GM23248 (cell line): Measurements from ENCODE around the gene PTPRB. TPM values are rescaled to one million over a fixed set of nuclear protein-coding genes. Genes with fewer than 3 reads are reported as not detected.

Experiments
- DNase-seq: peaks from one replicate; pipeline ENCODE4 v3.0.0-alpha.2; 2015
- H2AFZ ChIP-seq: fragments of 200-600 bp; sonication (generic); 2 replicates; pipeline ENCODE4 v1.6.1; 2016; ENCODE audit warnings: antibody characterized with exemption
- H3F3A ChIP-seq: fragments of 200-600 bp; sonication (generic); 2 replicates; pipeline ENCODE4 v1.6.1; 2016; ENCODE audit warnings: mild to moderate bottlenecking, antibody characterized with exemption, mixed run types; ENCODE audit not compliant: insufficient read depth
- H3K27ac ChIP-seq: fragments of 200-600 bp; sonication (generic); 2 replicates; pipeline ENCODE4 v1.5.1; 2016; ENCODE audit warnings: mild to moderate bottlenecking
- H3K27me3 ChIP-seq: fragments of 200-600 bp; sonication (generic); replicated peaks from 2 replicates; pipeline ENCODE4 v1.6.1; 2016; ENCODE audit warnings: mild to moderate bottlenecking; ENCODE audit not compliant: insufficient read depth
- H3K36me3 ChIP-seq: fragments of 200-600 bp; sonication (generic); 2 replicates; pipeline ENCODE4 v1.6.1; 2016; ENCODE audit warnings: low read depth, mild to moderate bottlenecking
- H3K4me1 ChIP-seq: fragments of 200-600 bp; sonication (generic); 2 replicates; pipeline ENCODE4 v1.6.1; 2016; ENCODE audit warnings: mild to moderate bottlenecking; ENCODE audit not compliant: insufficient read depth
- H3K4me2 ChIP-seq: fragments of 200-600 bp; sonication (generic); one replicate; pipeline ENCODE4 v1.6.1; 2016; ENCODE audit warnings: mild to moderate bottlenecking; ENCODE audit not compliant: unreplicated experiment
- H3K4me3 ChIP-seq: fragments of 200-600 bp; sonication (generic); 2 replicates; pipeline ENCODE4 v1.5.1; 2016; ENCODE audit warnings: mild to moderate bottlenecking
- H3K79me2 ChIP-seq: fragments of 200-600 bp; sonication (generic); 2 replicates; pipeline ENCODE4 v1.6.1; 2016; ENCODE audit warnings: mild to moderate bottlenecking; ENCODE audit not compliant: insufficient read depth
- H3K9ac ChIP-seq: fragments of 200-600 bp; sonication (generic); 2 replicates; pipeline ENCODE4 v1.6.1; 2016; ENCODE audit warnings: mild to moderate bottlenecking
- H3K9me2 ChIP-seq: fragments of 200-600 bp; sonication (generic); 2 replicates; pipeline ENCODE4 v1.6.1; 2016; ENCODE audit warnings: mixed run types, mild to moderate bottlenecking, moderate library complexity; ENCODE audit not compliant: insufficient read depth
- H3K9me3 ChIP-seq: fragments of 200-600 bp; sonication (generic); one replicate; pipeline ENCODE4 v1.6.1; 2017; ENCODE audit warnings: low read depth
- H4K20me1 ChIP-seq: fragments of 200-600 bp; sonication (generic); 2 replicates; pipeline ENCODE4 v1.6.0; 2016; ENCODE audit not compliant: insufficient read depth
- EZH2 ChIP-seq: fragments of 200-600 bp; sonication (generic); IDR thresholded peaks from 2 replicates; pipeline ENCODE4 v1.6.1; 2018; ENCODE audit warnings: antibody characterized with exemption, mild to moderate bottlenecking; ENCODE audit not compliant: insufficient read depth, poor library complexity, severe bottlenecking
- EZH2phosphoT487 ChIP-seq: fragments of 200-600 bp; sonication (generic); IDR thresholded peaks from 2 replicates; pipeline ENCODE4 v1.6.1; 2018; ENCODE audit warnings: antibody characterized with exemption, moderate library complexity, mild to moderate bottlenecking, low read depth; ENCODE audit not compliant: insufficient read depth
- WGBS, 2 experiments: methylation state at CpG; one replicate each; pipeline ENCODE4 v1.1.6; 2015 to 2017; ENCODE audit warnings: low lambda C conversion rate in 2 of 2, low coverage in 1 of 2; ENCODE audit errors: missing lambda C conversion rate in 2 of 2; 5-methylcytosine and 5-hydroxymethylcytosine counted together
- in situ Hi-C: fragments of 300-500 bp; cut with MboI; formaldehyde crosslinking; loops from 2 replicates; pipeline ENCODE4 v1.15.0; 2020
- polyA plus RNA-seq: library from polyadenylated mRNA; unstranded; fragments of >200 nt; fragmentation: Nextera tagmentation; extraction: Ambion mirVana; gene quantifications from 2 replicates; pipeline ENCODE4 v1.2.1, GENCODE V29; 2016
- total RNA-seq: library from RNA; depleted of rRNA; stranded (reverse); fragments of >200 nt; shearing (Covaris generic); gene quantifications from 2 replicates; pipeline ENCODE4 v1.2.3, GENCODE V29; 2014

Gene PTPRB
- total and polyA plus RNA-seq, 2 experiments from 2014 or later, result 3.8 to 4.4 TPM

DNA sequence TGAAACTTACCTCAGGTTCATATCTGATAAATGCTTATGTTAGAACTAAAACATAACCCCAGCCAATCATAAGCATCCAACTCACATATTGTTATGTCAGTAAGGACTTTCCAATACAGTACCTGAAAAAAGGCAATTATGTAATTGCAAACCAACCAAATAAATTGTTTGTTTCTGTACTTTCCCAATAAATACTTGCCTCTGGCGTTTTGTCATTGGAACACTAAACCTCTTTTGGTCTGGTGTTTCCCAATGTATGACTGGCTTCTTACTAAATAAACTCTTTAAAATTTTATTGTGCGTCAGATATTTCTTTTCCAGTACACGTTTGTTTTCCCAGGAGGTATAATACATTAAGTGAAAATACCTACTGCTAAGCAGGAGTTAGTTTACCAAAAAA is 6.7 kb upstream of the PTPRB start:
- Histone ChIP-seq H3K9me3 (no peaks in the 10 kb centered on the region), H3K9ac (no peak overlapping the region), H2AFZ (no peak overlapping the region), H3K4me3 (no peak overlapping the region), H3K27ac (no peak overlapping the region), H3K9me2 (no peaks in the 10 kb centered on the region), H3K79me2 (no peaks in the 10 kb centered on the region), H3F3A (peaks cover 43% of the 10 kb centered on the region), H4K20me1 (no peaks in the 10 kb centered on the region), H3K27me3 (no peaks in the 10 kb centered on the region), H3K4me2 (no peak overlapping the region), H3K4me1 (peaks cover 47% of the 10 kb centered on the region), H3K36me3 (no peaks in the 10 kb centered on the region)
- no peak for TF ChIP-seq EZH2
- no peak for TF ChIP-seq EZH2phosphoT487
- in situ Hi-C loops, result no loop called here
- no peak for DNase-seq
- WGBS, 2 experiments, result 79 to 85% methylated on average over 3 of the region's 3 CpGs

DNA sequence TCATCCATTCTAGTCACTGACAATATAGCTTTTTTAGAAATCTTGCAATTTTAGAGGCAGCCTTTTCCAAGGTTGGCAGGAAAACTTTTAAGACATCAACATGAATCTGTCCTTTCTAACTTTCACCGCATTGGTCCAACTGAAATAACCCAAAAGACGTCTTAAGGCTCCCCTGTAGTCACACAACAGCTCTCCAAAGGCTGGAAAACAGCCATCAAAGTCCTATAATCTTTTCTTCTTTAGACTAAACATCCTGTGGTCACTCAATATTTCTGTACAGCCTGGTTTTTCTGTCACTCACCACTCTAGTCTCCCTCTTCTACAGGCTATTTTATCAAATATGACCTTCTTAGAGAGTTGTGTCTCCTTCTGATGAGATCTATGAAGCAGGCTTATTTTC is 4.5 kb upstream of the PTPRB start:
- H3K4me3 ChIP-seq, result no peak overlapping the region
- no peak overlapping the region for H3K27ac ChIP-seq
- no peak overlapping the region for H3K9ac ChIP-seq
- H3K27me3 ChIP-seq, result no peaks in the 10 kb centered on the region
- H3K79me2 ChIP-seq, result no peaks in the 10 kb centered on the region
- H3K4me2 ChIP-seq, result no peak overlapping the region
- in situ Hi-C loops, result no loop called here
- TF ChIP-seq EZH2phosphoT487 (no peak), EZH2 (no peak)
- no peak overlapping the region for H2AFZ ChIP-seq
- H3K36me3 ChIP-seq, result no peaks in the 10 kb centered on the region
- no peaks in the 10 kb centered on the region for H3K9me2 ChIP-seq
- H4K20me1 ChIP-seq, result no peaks in the 10 kb centered on the region
- WGBS, 2 experiments, result 92 to 95% methylated on average over 2 of the region's 2 CpGs
- H3K4me1 ChIP-seq, result peaks cover 31% of the 10 kb centered on the region
- no peak for DNase-seq
- H3F3A ChIP-seq, result peaks cover 20% of the 10 kb centered on the region
- no peaks in the 10 kb centered on the region for H3K9me3 ChIP-seq

GRCh38 chr12:70640901-70641300 is 3.7 kb upstream of the PTPRB start:
- H3K36me3 ChIP-seq, result no peaks in the 10 kb centered on the region
- no peak overlapping the region for H3K9ac ChIP-seq
- TF ChIP-seq EZH2phosphoT487, result no peak
- no peak for TF ChIP-seq EZH2
- no peak overlapping the region for H3K27ac ChIP-seq
- no peaks in the 10 kb centered on the region for H3K79me2 ChIP-seq
- H3K27me3 ChIP-seq, result no peaks in the 10 kb centered on the region
- no peak for DNase-seq
- H3K9me2 ChIP-seq, result no peaks in the 10 kb centered on the region
- no peaks in the 10 kb centered on the region for H3K9me3 ChIP-seq
- in situ Hi-C loops, result no loop called here
- peaks cover 23% of the 10 kb centered on the region for H3K4me1 ChIP-seq
- H2AFZ ChIP-seq, result no peak overlapping the region
- H3F3A ChIP-seq, result peaks cover 12% of the 10 kb centered on the region
- H4K20me1 ChIP-seq, result no peaks in the 10 kb centered on the region
- WGBS, 2 experiments, result 94 to 96% methylated on average over 1 of the region's 1 CpG
- H3K4me3 ChIP-seq, result no peak overlapping the region
- no peak overlapping the region for H3K4me2 ChIP-seq

DNA sequence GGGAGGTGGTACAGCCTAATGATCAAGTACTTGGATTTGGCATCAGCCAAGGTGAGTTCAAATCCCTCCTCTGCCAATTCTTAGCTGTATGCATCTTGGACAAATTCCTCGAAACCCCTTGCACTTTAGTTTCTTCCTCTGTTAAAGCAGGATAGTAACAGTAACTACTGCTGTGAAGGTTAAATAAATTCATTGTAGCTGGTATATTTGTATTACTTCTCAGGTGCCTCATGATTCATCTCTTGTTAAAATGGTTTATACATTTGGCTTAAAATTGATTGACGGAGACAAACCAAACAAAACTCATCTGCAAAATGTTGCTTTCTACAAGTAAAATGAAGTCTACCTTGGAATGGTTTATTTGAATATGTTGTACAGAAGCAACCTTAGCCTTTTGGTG is 2.3 kb upstream of the PTPRB start:
- H3K36me3 ChIP-seq, result no peaks in the 10 kb centered on the region
- H3K9ac ChIP-seq, result no peak overlapping the region
- no peak overlapping the region for H3K27ac ChIP-seq
- WGBS, 2 experiments, result 98 to 100% methylated on average over 2 of the region's 2 CpGs
- no peak overlapping the region for H2AFZ ChIP-seq
- DNase-seq, result no peak
- H3K4me2 ChIP-seq, result no peak overlapping the region
- no peaks in the 10 kb centered on the region for H4K20me1 ChIP-seq
- no peak for TF ChIP-seq EZH2
- TF ChIP-seq EZH2phosphoT487, result no peak
- H3K27me3 ChIP-seq, result no peaks in the 10 kb centered on the region
- H3F3A ChIP-seq, result no peaks in the 10 kb centered on the region; the same call in 1 of the 2 replicates
- in situ Hi-C loops, result no loop called here
- H3K9me2 ChIP-seq, result no peaks in the 10 kb centered on the region
- H3K4me1 ChIP-seq, result peaks cover 10% of the 10 kb centered on the region
- H3K4me3 ChIP-seq, result no peak overlapping the region
- no peaks in the 10 kb centered on the region for H3K9me3 ChIP-seq
- no peaks in the 10 kb centered on the region for H3K79me2 ChIP-seq

DNA sequence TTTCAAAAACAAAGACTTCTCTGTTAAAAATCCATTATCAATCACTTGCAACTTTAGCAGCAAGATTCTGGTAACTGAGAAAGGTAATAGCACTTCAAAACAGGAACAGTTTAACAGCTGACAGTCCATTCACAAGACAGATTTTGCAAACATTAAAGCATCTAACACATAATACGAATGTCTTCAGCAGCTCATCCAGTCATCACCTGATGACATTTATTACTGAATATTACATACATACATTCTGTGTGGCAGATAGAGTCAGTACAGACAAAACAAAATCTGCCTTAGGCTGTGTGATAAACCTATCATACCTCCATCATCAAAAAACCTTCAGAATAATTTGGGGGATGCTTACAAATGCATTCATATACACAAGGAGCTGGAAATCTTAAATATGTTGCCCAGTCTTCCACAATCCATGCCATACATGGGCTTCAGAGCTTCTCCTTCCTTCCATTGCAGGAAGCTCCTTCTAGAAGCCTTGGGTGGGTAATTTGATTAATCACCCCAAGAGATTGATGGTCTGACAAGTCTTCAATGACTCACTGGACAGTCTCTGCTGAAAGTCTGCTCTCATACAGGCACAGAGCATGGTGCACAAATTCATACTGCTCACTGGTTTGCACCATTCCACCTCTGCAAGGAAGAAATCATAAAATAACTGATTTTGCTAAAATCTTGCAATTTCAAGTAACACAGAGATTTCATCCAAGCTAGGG is 1.6 kb upstream of the PTPRB start:
- in situ Hi-C loops, result no loop called here
- 52 to 54% methylated on average over 1 of the region's 1 CpG for WGBS, 2 experiments
- H4K20me1 ChIP-seq, result no peaks in the 10 kb centered on the region

More for the DNA sequence above, 1.6 kb upstream of the PTPRB start:
- TF ChIP-seq EZH2, result no peak
- TF ChIP-seq EZH2phosphoT487, result no peak
- H2AFZ ChIP-seq, result no peak overlapping the region
- no peaks in the 10 kb centered on the region for H3K9me2 ChIP-seq
- H3K9ac ChIP-seq, result no peak overlapping the region
- no peaks in the 10 kb centered on the region for H3F3A ChIP-seq
- no peak overlapping the region for H3K4me3 ChIP-seq
- H3K27me3 ChIP-seq, result no peaks in the 10 kb centered on the region
- H3K27ac ChIP-seq, result no peak overlapping the region
- H3K36me3 ChIP-seq, result no peaks in the 10 kb centered on the region
- no peak for DNase-seq
- no peak overlapping the region for H3K4me2 ChIP-seq
- no peaks in the 10 kb centered on the region for H3K79me2 ChIP-seq
- H3K4me1 ChIP-seq, result 0 out of 2 replicates have a peak, but pooled peaks cover 7% of the 10 kb centered on the region
- H3K9me3 ChIP-seq, result no peaks in the 10 kb centered on the region
